OCI-LY7 (cell line): Measurements from ENCODE around the gene APOL6. TPM values are rescaled to one million over a fixed set of nuclear protein-coding genes. Genes with fewer than 3 reads are reported as not detected.

Experiments
- BruUV-seq: library from RNA; stranded (reverse); fragments of 400-500 nt; replicated peaks from 2 replicates; lab custom pipeline; 2021; lab: Mats Ljungman, UMichigan
- CTCF ChIA-PET: fragments of 300-600 bp; sonication (Branson Sonifier 250); formaldehyde crosslinking; loops from one replicate; lab custom pipeline; 2022; ENCODE audit warnings: antibody characterized with exemption; ENCODE audit not compliant: unreplicated experiment; lab: Charles Lee
- POLR2A ChIA-PET: fragments of 300-600 bp; sonication (Branson Sonifier 250); formaldehyde crosslinking; loops from one replicate; lab custom pipeline; 2022; ENCODE audit warnings: antibody characterized with exemption; lab: Charles Lee
- DNase-seq: peaks from one replicate; pipeline ENCODE4 v3.0.0-alpha.2; 2015; ENCODE audit warnings: low spot score
- H2AFZ ChIP-seq: fragments of 200-600 bp; sonication (generic), shearing (Covaris generic); 2 replicates; pipeline ENCODE4 v1.6.1; 2014; ENCODE audit warnings: mild to moderate bottlenecking, antibody characterized with exemption, low read length, moderate library complexity
- H3K27ac ChIP-seq: fragments of 200-600 bp; sonication (generic); 2 replicates; pipeline ENCODE4 v1.5.1; 2014; ENCODE audit warnings: mixed run types, low read depth, mild to moderate bottlenecking, moderate library complexity, low read length, inconsistent platforms; ENCODE audit not compliant: poor library complexity, severe bottlenecking
- H3K36me3 ChIP-seq: fragments of 200-600 bp; sonication (generic); 2 replicates; pipeline ENCODE4 v1.6.1; 2014; ENCODE audit warnings: mild to moderate bottlenecking, antibody characterized with exemption, low read length, moderate library complexity, mixed read lengths; ENCODE audit not compliant: insufficient read depth
- H3K4me1 ChIP-seq: fragments of 200-600 bp; sonication (generic); 2 replicates; pipeline ENCODE4 v1.5.1; 2014; ENCODE audit warnings: mild to moderate bottlenecking, low read length; ENCODE audit not compliant: insufficient read depth, poor library complexity, severe bottlenecking
- H3K4me2 ChIP-seq: fragments of 200-600 bp; sonication (generic); 2 replicates; pipeline ENCODE4 v1.6.1; 2014; ENCODE audit warnings: mild to moderate bottlenecking, low read length
- H3K4me3 ChIP-seq: fragments of 200-600 bp; sonication (generic); 2 replicates; pipeline ENCODE4 v1.5.1; 2014; ENCODE audit warnings: mild to moderate bottlenecking, low read depth, low read length; ENCODE audit not compliant: poor library complexity, severe bottlenecking
- H3K79me2 ChIP-seq: fragments of 200-600 bp; sonication (generic); 2 replicates; pipeline ENCODE4 v1.6.1; 2016; ENCODE audit warnings: low read depth, mild to moderate bottlenecking, low read length, moderate library complexity, mixed read lengths; ENCODE audit not compliant: insufficient read depth
- H3K9me2 ChIP-seq: fragments of 200-600 bp; sonication (generic); 2 replicates; pipeline ENCODE4 v1.6.1; 2016; ENCODE audit warnings: mild to moderate bottlenecking, low read length, mixed read lengths; ENCODE audit not compliant: insufficient read depth
- H3K9me3 ChIP-seq: fragments of 200-600 bp; sonication (generic); 2 replicates; pipeline ENCODE4 v1.6.1; 2014; ENCODE audit warnings: mild to moderate bottlenecking, mixed run types, low read length, mixed read lengths
- H4K20me1 ChIP-seq: fragments of 200-600 bp; sonication (generic); 2 replicates; pipeline ENCODE4 v1.6.1; 2014; ENCODE audit warnings: mild to moderate bottlenecking, antibody characterized with exemption, low read length, moderate library complexity, mixed read lengths; ENCODE audit not compliant: insufficient read depth
- EZH2phosphoT487 ChIP-seq: fragments of 200-600 bp; sonication (generic); IDR thresholded peaks from 2 replicates; pipeline ENCODE4 v1.6.1; 2018; ENCODE audit warnings: low read depth, borderline replicate concordance, mild to moderate bottlenecking, mixed run types, antibody characterized with exemption, low read length, moderate library complexity, mixed read lengths
- intact Hi-C: fragments of 100-400 bp; cut with micrococcal nuclease; formaldehyde crosslinking; loops from one replicate; pipeline ENCODE4 v1.10.0; 2022; ENCODE audit not compliant: unreplicated experiment
- total RNA-seq, 2 experiments: library from RNA; depleted of rRNA in 1 of 2; stranded (reverse); fragments of >200 nt in 1 of 2; shearing (Covaris generic) in 1 of 2; gene quantifications; 2 replicates each; pipeline ENCODE4 v1.2.3, GENCODE V29; 2014 to 2022
- TF ChIP-seq, protein P1 (sequence below): fragments of 200-600 bp; sonication (generic); conservative IDR thresholded peaks from 2 replicates; pipeline ENCODE4 v1.5.1; 2014; ENCODE audit warnings: mild to moderate bottlenecking, antibody characterized with exemption, low read length, moderate library complexity, mixed read lengths

Gene APOL6
- total RNA-seq, 2 experiments from 2014 or later, result 22.0 to 27.8 TPM

DNA sequence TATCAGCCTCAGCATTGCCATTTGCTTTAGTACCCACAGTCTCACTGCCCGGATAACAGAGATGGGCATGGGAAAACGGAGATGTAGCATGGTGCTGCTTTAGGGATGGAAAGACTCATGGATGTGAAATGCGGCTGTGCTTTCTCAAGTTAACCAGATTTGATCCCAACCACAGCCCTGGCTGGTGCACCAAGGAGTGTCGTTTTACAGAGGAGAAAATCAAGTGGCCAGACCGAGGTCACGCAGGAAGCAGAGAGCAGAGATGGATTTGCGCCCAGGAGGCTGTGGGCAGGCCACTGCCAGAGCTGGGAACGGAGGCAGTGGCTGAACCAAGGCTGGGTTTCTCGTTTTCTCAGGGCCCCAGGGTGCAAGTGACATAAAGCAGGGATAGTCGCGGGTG lies 40.2 kb upstream of the APOL6 start:
- intact Hi-C loops, result no loop called here
- Histone ChIP-seq H3K27ac (no peak overlapping the region), H3K4me1 (peaks cover 17% of the 10 kb centered on the region), H3K4me3 (no peak overlapping the region), H3K9me3 (no peaks in the 10 kb centered on the region), H3K4me2 (no peak overlapping the region), H3K79me2 (no peaks in the 10 kb centered on the region), H3K9me2 (no peaks in the 10 kb centered on the region), H3K36me3 (no peaks in the 10 kb centered on the region), H2AFZ (no peak overlapping the region), H4K20me1 (no peaks in the 10 kb centered on the region)
- ChIA-PET POLR2A (no interaction called here), CTCF (no interaction called here)
- TF ChIP-seq, protein P1, sequence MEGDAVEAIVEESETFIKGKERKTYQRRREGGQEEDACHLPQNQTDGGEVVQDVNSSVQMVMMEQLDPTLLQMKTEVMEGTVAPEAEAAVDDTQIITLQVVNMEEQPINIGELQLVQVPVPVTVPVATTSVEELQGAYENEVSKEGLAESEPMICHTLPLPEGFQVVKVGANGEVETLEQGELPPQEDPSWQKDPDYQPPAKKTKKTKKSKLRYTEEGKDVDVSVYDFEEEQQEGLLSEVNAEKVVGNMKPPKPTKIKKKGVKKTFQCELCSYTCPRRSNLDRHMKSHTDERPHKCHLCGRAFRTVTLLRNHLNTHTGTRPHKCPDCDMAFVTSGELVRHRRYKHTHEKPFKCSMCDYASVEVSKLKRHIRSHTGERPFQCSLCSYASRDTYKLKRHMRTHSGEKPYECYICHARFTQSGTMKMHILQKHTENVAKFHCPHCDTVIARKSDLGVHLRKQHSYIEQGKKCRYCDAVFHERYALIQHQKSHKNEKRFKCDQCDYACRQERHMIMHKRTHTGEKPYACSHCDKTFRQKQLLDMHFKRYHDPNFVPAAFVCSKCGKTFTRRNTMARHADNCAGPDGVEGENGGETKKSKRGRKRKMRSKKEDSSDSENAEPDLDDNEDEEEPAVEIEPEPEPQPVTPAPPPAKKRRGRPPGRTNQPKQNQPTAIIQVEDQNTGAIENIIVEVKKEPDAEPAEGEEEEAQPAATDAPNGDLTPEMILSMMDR, result no peak
- no peak for TF ChIP-seq EZH2phosphoT487
- BruUV-seq, result no TSS peak
- DNase-seq, result no peak

DNA sequence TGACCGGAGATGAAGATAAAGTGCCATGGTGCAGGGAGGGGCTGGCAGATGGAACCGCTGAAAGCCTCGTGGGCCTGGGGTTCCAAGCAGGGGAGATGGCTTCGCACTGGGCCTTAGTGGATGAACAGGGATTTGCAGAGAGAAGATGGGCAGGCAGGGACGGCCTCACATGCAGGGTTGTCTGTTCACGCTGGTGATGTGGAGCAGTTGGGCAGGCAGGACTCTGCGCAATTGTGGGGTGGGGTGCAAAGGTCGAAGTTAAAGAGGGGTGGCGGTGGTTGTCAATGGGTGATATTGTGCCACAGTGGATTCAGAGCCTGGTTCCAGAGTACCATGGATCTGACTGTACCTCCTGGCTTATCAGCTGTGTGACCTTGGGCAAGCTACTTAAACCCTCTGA lies 39.0 kb upstream of the APOL6 start:
- no peak for DNase-seq
- no peak overlapping the region for H3K4me3 ChIP-seq
- H3K9me3 ChIP-seq, result no peaks in the 10 kb centered on the region
- no peak overlapping the region for H3K4me2 ChIP-seq
- no peaks in the 10 kb centered on the region for H3K79me2 ChIP-seq
- H3K9me2 ChIP-seq, result no peaks in the 10 kb centered on the region
- H3K27ac ChIP-seq, result no peak overlapping the region
- intact Hi-C loops, result no loop called here
- no peak overlapping the region for H2AFZ ChIP-seq
- ChIA-PET POLR2A (interaction anchor here (0.5 kb wide), 1 partner anchor 154 kb away, joined by 4 read pairs; no protein-coding TSS in a partner anchor), CTCF (no interaction called here)
- TF ChIP-seq, protein P1, result no peak
- no peak for TF ChIP-seq EZH2phosphoT487
- no TSS peak for BruUV-seq
- H4K20me1 ChIP-seq, result no peaks in the 10 kb centered on the region
- no peaks in the 10 kb centered on the region for H3K36me3 ChIP-seq
- peaks cover 17% of the 10 kb centered on the region for H3K4me1 ChIP-seq

DNA sequence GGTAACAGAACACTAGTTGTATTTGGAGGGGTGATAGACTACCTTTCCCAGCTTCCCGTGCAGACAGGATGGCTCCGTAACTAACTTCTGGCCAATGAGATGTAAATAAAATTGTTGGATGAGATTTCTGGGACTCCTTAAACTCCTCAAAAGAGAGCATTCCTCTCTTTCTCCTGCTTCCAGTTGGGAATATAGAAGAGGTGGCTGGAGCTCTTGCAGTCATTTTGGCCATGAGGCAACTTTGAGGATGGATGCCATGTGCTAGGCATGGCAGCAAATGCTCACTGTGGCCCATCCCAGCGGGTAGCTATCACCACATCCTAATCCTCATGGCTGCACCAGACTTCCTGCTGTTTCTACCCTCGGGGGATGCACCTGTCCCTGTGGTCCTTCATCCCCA lies 38.5 kb upstream of the APOL6 start:
- Histone ChIP-seq H2AFZ (no peak overlapping the region), H3K9me3 (no peaks in the 10 kb centered on the region), H3K4me1 (peaks cover 17% of the 10 kb centered on the region), H3K79me2 (no peaks in the 10 kb centered on the region), H3K36me3 (no peaks in the 10 kb centered on the region), H3K9me2 (no peaks in the 10 kb centered on the region), H3K4me3 (no peak overlapping the region), H4K20me1 (no peaks in the 10 kb centered on the region), H3K27ac (no peak overlapping the region), H3K4me2 (no peak overlapping the region)
- intact Hi-C loops, result no loop called here
- ChIA-PET POLR2A (no interaction called here), CTCF (no interaction called here)
- no peak for DNase-seq
- TF ChIP-seq, protein P1, result no peak
- BruUV-seq, result no TSS peak
